ENCODE measurements around the gene FBXO10. TPM values are rescaled to one million over a fixed set of nuclear protein-coding genes. Genes with fewer than 3 reads are reported as not detected.
A peak's percentile ranks its signal among the peaks of the same experiment; 100 is the strongest.
"Not testable (repeated sequence)": the region's sequence is repeated elsewhere in the genome, so short reads cannot be mapped to it uniquely, and the experiment has no call there.

Gene FBXO10
- total RNA-seq, 1 donor from 2014 or later, result 16.0 TPM

GRCh38 chr9:37485389-37486255 lies 90.6 kb downstream of the FBXO10 start, which contains the start of gene POLR1E:
Gene POLR1E (plus strand): TSS chr9:37485948. CDS start chr9:37486048, 100 bp downstream.
- no peak for DNase-seq (ENCODE audit: extremely low read depth, low read depth, low spot score)

- no peak for DNase-seq (ENCODE audit: extremely low read depth, low read depth, low spot score)
Observed at GRCh38 chr9:37480759-37481158, 95.4 kb downstream of the FBXO10 start.

- DNase-seq (ENCODE audit: extremely low read depth, low read depth, low spot score), result not testable (repeated sequence)
Observed at GRCh38 chr9:37477987-37478619, 98.1 kb downstream of the FBXO10 start.

- not testable (repeated sequence) for DNase-seq (ENCODE audit: extremely low read depth, low read depth, low spot score)
Observed at GRCh38 chr9:37477443-37477842, 98.7 kb downstream of the FBXO10 start.

GRCh38 chr9:37476930-37477329 lies 99.2 kb downstream of the FBXO10 start:
- no peak for DNase-seq (ENCODE audit: extremely low read depth, low read depth, low spot score)

DNA sequence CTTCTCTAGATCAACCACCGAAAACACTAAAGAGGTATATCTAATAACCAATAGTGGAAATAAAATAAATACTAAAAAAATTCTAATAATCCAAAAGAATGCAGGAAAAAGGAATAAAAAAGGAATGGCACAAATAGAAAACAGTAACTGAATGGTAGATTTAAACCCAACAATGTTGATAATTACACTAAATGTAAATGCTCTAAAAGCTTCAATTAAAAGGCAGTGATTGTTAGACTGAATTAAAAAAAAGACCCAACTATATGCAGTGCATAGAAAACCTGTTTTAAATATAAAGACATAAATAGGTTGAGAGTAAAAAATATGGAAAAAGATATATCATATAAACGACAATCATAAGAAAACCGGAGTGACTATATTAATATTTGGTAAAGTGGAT lies 101.7 kb downstream of the FBXO10 start:
- no peak for DNase-seq (ENCODE audit: extremely low read depth, low read depth, low spot score)

DNA sequence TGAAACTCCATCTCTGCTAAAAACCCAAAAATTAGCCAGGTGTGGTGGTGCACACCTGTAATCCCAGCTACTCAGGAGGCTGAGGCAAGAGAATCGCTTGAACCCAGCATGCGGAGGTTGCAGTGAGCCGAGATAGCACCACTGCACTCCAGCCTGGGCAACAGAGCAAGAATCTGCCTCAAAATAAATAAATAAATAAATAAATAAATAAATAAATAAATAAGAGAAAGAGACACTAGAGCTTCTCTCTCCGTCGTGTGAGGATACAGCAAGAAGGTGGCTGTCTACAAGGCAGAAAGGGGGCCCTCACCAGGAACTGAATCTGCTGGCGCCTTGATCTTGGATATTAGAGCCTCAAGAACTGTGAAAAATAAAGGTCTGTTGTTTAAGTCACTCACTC lies 102.2 kb downstream of the FBXO10 start:
- not testable (repeated sequence) for DNase-seq (ENCODE audit: extremely low read depth, low read depth, low spot score)

DNA sequence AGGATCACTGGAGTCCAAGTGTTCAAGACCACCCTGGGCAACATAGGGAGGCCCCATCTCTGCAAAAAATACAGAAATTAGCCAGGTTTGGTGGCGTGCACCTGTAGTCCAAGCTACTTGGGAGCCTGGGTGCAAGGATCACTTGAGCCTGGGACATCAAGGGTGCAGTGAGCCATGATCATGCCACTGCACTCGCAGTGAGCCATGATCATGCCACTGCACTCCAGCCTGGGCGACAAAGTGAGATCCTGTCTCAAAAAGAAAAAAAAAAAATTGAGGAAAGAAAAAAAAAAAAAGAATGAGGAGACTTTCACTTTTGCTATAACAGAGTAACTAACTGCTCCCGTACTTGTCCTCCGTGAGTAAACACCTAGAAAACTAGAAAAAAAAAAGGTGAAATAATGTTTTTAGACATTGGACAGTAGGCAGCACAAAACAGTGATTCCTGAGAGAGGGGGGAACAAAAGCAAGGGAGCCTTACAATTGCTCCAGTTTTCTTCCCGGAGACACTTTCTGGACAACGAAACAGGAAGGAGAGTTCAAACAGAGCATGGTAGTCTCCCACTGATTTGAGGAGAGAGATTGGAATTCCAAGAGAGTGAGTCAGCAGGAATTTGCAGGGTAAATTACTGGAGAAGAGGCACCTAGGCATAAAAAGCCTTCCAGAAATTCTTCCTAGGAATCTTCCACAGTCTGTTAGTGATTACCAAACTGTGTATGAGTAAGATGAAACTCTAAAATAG lies 104.1 kb downstream of the FBXO10 start:
- peak; percentile 90 for DNase-seq (ENCODE audit: extremely low read depth, low read depth, low spot score)

DNA sequence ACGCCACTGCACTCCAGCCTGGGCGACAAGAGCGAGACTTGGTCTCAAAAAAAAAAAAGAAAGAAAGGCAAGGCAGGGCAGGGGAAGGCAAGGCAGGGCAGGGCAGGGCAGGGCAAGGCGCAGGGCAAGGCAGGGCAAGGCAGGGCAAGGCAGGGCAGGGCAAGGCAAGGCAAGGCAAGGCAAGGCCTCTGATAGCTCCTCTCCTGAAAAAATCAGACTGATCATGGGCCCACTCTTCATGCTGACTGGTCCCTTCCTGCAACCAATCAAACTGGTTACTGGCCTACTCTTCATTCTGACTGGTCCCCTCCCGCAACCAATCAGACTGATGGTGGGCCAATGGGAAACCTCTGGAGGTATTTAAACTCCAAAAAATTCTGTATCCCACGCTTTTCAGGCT lies 107.6 kb downstream of the FBXO10 start:
- DNase-seq (ENCODE audit: extremely low read depth, low read depth, low spot score), result no peak

- DNase-seq (ENCODE audit: extremely low read depth, low read depth, low spot score), result not testable (repeated sequence)
Observed at GRCh38 chr9:37467530-37467929, 108.7 kb downstream of the FBXO10 start.

GRCh38 chr9:37466037-37466709 lies 110.0 kb downstream of the FBXO10 start:
- no peak for DNase-seq (ENCODE audit: extremely low read depth, low read depth, low spot score)

- DNase-seq (ENCODE audit: extremely low read depth, low read depth, low spot score), result peak; percentile 100
Observed at GRCh38 chr9:37465249-37466036, 110.7 kb downstream of the FBXO10 start, which contains the start of gene ZBTB5. Gene ZBTB5 (minus strand): TSS chr9:37465450. CDS start chr9:37442551, 22,899 bp downstream.

GRCh38 chr9:37464426-37465248 lies 111.5 kb downstream of the FBXO10 start:
- peak; percentile 29 for DNase-seq (ENCODE audit: extremely low read depth, low read depth, low spot score)

- no peak for DNase-seq (ENCODE audit: extremely low read depth, low read depth, low spot score)
Observed at GRCh38 chr9:37464006-37464405, 112.2 kb downstream of the FBXO10 start.

Other genes with a start within 250 kb of the FBXO10 start
- gene GRHPR, start 153.7 kb downstream of the FBXO10 start, total RNA-seq, result 178 and 212 TPM in 2 replicates
- gene ZBTB5, start 110.9 kb downstream of the FBXO10 start, total RNA-seq, result 6.7 and 12.7 TPM in 2 replicates
- gene POLR1E, start 90.4 kb downstream of the FBXO10 start, total RNA-seq, result 12.3 and 14.8 TPM in 2 replicates
- 86.5 and 131 TPM in 2 replicates for gene TOMM5, start 16.2 kb upstream of the FBXO10 start, total RNA-seq
- not detected in 2 replicates for gene FRMPD1, start 74.6 kb upstream of the FBXO10 start, total RNA-seq
- 4.8 and 8.6 TPM in 2 replicates for gene TRMT10B, start 177.4 kb upstream of the FBXO10 start, total RNA-seq
- gene EXOSC3, start 208.7 kb upstream of the FBXO10 start, total RNA-seq, result 26.8 and 26.9 TPM in 2 replicates
- gene DCAF10, start 224.4 kb upstream of the FBXO10 start, total RNA-seq, result 29.7 and 40.3 TPM in 2 replicates

Measured in glomerular endothelial cell (primary cell).